ENCODE measurements around the gene SMPD3. TPM values are rescaled to one million over a fixed set of nuclear protein-coding genes. Genes with fewer than 3 reads are reported as not detected.

SMPD3 gene
- total RNA-seq, 1 donor from 2014 or later, result 0.09 TPM

GRCh38 chr16:68416057-68417046 lies 32.0 kb downstream of the SMPD3 start:
- Mint-ChIP-seq H3K27me3 (peaks cover 2% of the 10 kb centered on the region), H3K9me3 (no peaks in the 10 kb centered on the region), H3K27ac (peak overlapping the region; percentile 28), H3K4me3 (no peak overlapping the region), H3K36me3 (ENCODE audit: low read depth) (no peaks in the 10 kb centered on the region), H3K4me1 (peaks cover 37% of the 10 kb centered on the region)
- intact Hi-C loops (cut with micrococcal nuclease), result loop anchor here (10.0 kb wide), 1 partner anchor 52 kb away; no protein-coding TSS in a partner anchor
- DNase-seq, result no peak

- intact Hi-C loops (cut with micrococcal nuclease), result loop anchor here (10.0 kb wide), 1 partner anchor 50 kb away; no protein-coding TSS in a partner anchor
- Mint-ChIP-seq H3K27me3 (peaks cover 2% of the 10 kb centered on the region), H3K4me1 (peaks cover 39% of the 10 kb centered on the region), H3K36me3 (ENCODE audit: low read depth) (no peaks in the 10 kb centered on the region), H3K4me3 (no peak overlapping the region), H3K9me3 (no peaks in the 10 kb centered on the region), H3K27ac (no peak overlapping the region)
- DNase-seq, result no peak
Observed at GRCh38 chr16:68414581-68414980, 33.7 kb downstream of the SMPD3 start.

- intact Hi-C loops (cut with micrococcal nuclease), result loop anchor here (10.0 kb wide), 1 partner anchor 47 kb away; no protein-coding TSS in a partner anchor
- no peak overlapping the region for H3K27ac Mint-ChIP-seq
- H3K27me3 Mint-ChIP-seq, result peaks cover 7% of the 10 kb centered on the region
- no peaks in the 10 kb centered on the region for H3K9me3 Mint-ChIP-seq
- peaks cover 17% of the 10 kb centered on the region for H3K4me1 Mint-ChIP-seq
- H3K36me3 Mint-ChIP-seq (ENCODE audit: low read depth), result no peaks in the 10 kb centered on the region
- no peak for DNase-seq
- H3K4me3 Mint-ChIP-seq, result no peak overlapping the region
Observed at GRCh38 chr16:68412061-68412460, 36.2 kb downstream of the SMPD3 start.

- H3K36me3 Mint-ChIP-seq (ENCODE audit: low read depth), result no peaks in the 10 kb centered on the region
- no peak for DNase-seq
- peaks cover 16% of the 10 kb centered on the region for H3K27me3 Mint-ChIP-seq
- H3K4me3 Mint-ChIP-seq, result no peak overlapping the region
- intact Hi-C loops (cut with micrococcal nuclease), result loop anchor here (10.0 kb wide), 1 partner anchor 46 kb away; no protein-coding TSS in a partner anchor
- H3K9me3 Mint-ChIP-seq, result no peaks in the 10 kb centered on the region
- H3K4me1 Mint-ChIP-seq, result peaks cover 10% of the 10 kb centered on the region
- no peak overlapping the region for H3K27ac Mint-ChIP-seq
Observed at GRCh38 chr16:68411086-68411485, 37.2 kb downstream of the SMPD3 start.

GRCh38 chr16:68408967-68409366 lies 39.3 kb downstream of the SMPD3 start:
- no peak for DNase-seq
- H3K36me3 Mint-ChIP-seq (ENCODE audit: low read depth), result no peaks in the 10 kb centered on the region
- intact Hi-C loops (cut with micrococcal nuclease), result no loop called here
- H3K4me1 Mint-ChIP-seq, result peaks cover 9% of the 10 kb centered on the region
- H3K9me3 Mint-ChIP-seq, result no peaks in the 10 kb centered on the region
- no peak overlapping the region for H3K27ac Mint-ChIP-seq
- peaks cover 19% of the 10 kb centered on the region for H3K27me3 Mint-ChIP-seq
- no peak overlapping the region for H3K4me3 Mint-ChIP-seq

GRCh38 chr16:68408428-68408827 lies 39.9 kb downstream of the SMPD3 start:
- no peak for DNase-seq
- no peak overlapping the region for H3K4me3 Mint-ChIP-seq
- intact Hi-C loops (cut with micrococcal nuclease), result no loop called here
- no peak overlapping the region for H3K27ac Mint-ChIP-seq
- H3K9me3 Mint-ChIP-seq, result no peaks in the 10 kb centered on the region
- peaks cover 9% of the 10 kb centered on the region for H3K4me1 Mint-ChIP-seq
- no peaks in the 10 kb centered on the region for H3K36me3 Mint-ChIP-seq (ENCODE audit: low read depth)
- peaks cover 19% of the 10 kb centered on the region for H3K27me3 Mint-ChIP-seq

GRCh38 chr16:68406458-68407152 lies 41.7 kb downstream of the SMPD3 start:
- no peak for DNase-seq
- H3K9me3 Mint-ChIP-seq, result no peaks in the 10 kb centered on the region
- no peak overlapping the region for H3K4me3 Mint-ChIP-seq
- intact Hi-C loops (cut with micrococcal nuclease), result no loop called here
- H3K27me3 Mint-ChIP-seq, result peaks cover 18% of the 10 kb centered on the region
- H3K27ac Mint-ChIP-seq, result no peak overlapping the region
- no peaks in the 10 kb centered on the region for H3K36me3 Mint-ChIP-seq (ENCODE audit: low read depth)
- H3K4me1 Mint-ChIP-seq, result peaks cover 11% of the 10 kb centered on the region

GRCh38 chr16:68404736-68405345 lies 43.5 kb downstream of the SMPD3 start:
- Mint-ChIP-seq H3K27me3 (peaks cover 18% of the 10 kb centered on the region), H3K27ac (no peak overlapping the region), H3K36me3 (ENCODE audit: low read depth) (no peaks in the 10 kb centered on the region), H3K4me1 (peaks cover 12% of the 10 kb centered on the region), H3K4me3 (no peak overlapping the region), H3K9me3 (no peaks in the 10 kb centered on the region)
- no peak for DNase-seq
- intact Hi-C loops (cut with micrococcal nuclease), result no loop called here

- Mint-ChIP-seq H3K27ac (no peak overlapping the region), H3K27me3 (peaks cover 16% of the 10 kb centered on the region), H3K4me1 (peaks cover 12% of the 10 kb centered on the region), H3K36me3 (ENCODE audit: low read depth) (no peaks in the 10 kb centered on the region), H3K9me3 (no peaks in the 10 kb centered on the region), H3K4me3 (no peak overlapping the region)
- intact Hi-C loops (cut with micrococcal nuclease), result no loop called here
- no peak for DNase-seq
Observed at GRCh38 chr16:68403704-68404103, 44.6 kb downstream of the SMPD3 start.

GRCh38 chr16:68403177-68403576 lies 45.1 kb downstream of the SMPD3 start:
- Mint-ChIP-seq H3K27me3 (peaks cover 15% of the 10 kb centered on the region), H3K27ac (no peak overlapping the region), H3K9me3 (no peaks in the 10 kb centered on the region), H3K36me3 (ENCODE audit: low read depth) (no peaks in the 10 kb centered on the region), H3K4me3 (no peak overlapping the region), H3K4me1 (peaks cover 12% of the 10 kb centered on the region)
- no peak for DNase-seq
- intact Hi-C loops (cut with micrococcal nuclease), result no loop called here

- Mint-ChIP-seq H3K4me3 (no peak overlapping the region), H3K27ac (no peak overlapping the region), H3K27me3 (peaks cover 14% of the 10 kb centered on the region), H3K9me3 (no peaks in the 10 kb centered on the region), H3K4me1 (peaks cover 12% of the 10 kb centered on the region), H3K36me3 (ENCODE audit: low read depth) (no peaks in the 10 kb centered on the region)
- intact Hi-C loops (cut with micrococcal nuclease), result no loop called here
- DNase-seq, result no peak
Observed at GRCh38 chr16:68402748-68403040, 45.6 kb downstream of the SMPD3 start.

GRCh38 chr16:68401871-68402747 lies 46.2 kb downstream of the SMPD3 start:
- DNase-seq, result no peak
- Mint-ChIP-seq H3K27ac (no peak overlapping the region), H3K9me3 (no peaks in the 10 kb centered on the region), H3K4me3 (no peak overlapping the region), H3K27me3 (peaks cover 18% of the 10 kb centered on the region), H3K36me3 (ENCODE audit: low read depth) (no peaks in the 10 kb centered on the region), H3K4me1 (peaks cover 16% of the 10 kb centered on the region)
- intact Hi-C loops (cut with micrococcal nuclease), result no loop called here

- intact Hi-C loops (cut with micrococcal nuclease), result no loop called here
Observed at GRCh38 chr16:68400924-68401460, 47.3 kb downstream of the SMPD3 start.

More at GRCh38 chr16:68400924-68401460, 47.3 kb downstream of the SMPD3 start:
- Mint-ChIP-seq H3K9me3 (no peaks in the 10 kb centered on the region), H3K27ac (no peak overlapping the region), H3K4me1 (peaks cover 21% of the 10 kb centered on the region), H3K36me3 (ENCODE audit: low read depth) (no peaks in the 10 kb centered on the region), H3K4me3 (no peak overlapping the region), H3K27me3 (peaks cover 12% of the 10 kb centered on the region)
- peak; percentile 68 for DNase-seq

Measured in activated CD4-positive, alpha-beta T cell treated with anti-CD3 and anti-CD28 coated beads, Interleukin-2, amount 10 ng/mL, durations not matched to agents 24 days and 14 days (primary cell).